Measurements from ENCODE around the gene CEBPG. TPM values are rescaled to one million over a fixed set of nuclear protein-coding genes. Genes with fewer than 3 reads are reported as not detected.

Gene CEBPG
- total RNA-seq, 1 experiment from 2014 or later, result 51.1 TPM

DNA sequence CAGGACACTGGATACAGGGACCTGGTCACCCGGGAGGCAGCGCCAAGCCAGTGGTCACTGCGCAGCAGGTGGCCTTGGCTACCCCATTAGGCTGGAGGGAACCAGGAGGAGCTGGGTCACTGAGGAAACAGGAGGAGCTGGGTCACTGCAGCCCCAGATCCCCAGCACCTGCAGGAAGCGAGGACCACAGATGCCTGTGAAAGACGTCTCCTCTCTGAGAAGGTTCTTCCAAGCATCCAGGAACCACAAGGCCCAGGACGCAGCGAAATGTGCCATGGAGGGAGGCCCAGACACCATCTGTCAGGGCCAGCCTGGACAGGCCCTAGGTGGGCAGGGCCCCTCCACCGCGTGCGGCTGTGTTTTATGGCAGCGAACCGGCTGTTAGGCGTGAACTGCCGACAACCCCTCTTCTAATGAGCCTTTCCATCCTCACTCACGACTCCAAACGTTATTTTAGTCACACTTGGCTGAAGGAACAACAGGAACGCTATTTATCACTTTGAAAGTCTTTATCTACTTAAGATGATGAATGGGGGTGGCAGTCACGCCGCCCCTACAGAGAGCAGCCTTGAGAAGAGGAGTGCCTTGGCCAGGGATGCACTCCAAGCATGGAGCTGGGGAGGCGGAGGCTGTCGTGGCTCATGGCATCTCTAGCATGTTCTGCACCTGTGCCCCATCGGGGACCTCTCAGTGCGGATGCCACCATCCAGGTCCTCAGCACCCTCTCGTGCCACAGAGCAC is 53.3 kb downstream of the CEBPG start (continued):
- TF ChIP-seq, protein P1, sequence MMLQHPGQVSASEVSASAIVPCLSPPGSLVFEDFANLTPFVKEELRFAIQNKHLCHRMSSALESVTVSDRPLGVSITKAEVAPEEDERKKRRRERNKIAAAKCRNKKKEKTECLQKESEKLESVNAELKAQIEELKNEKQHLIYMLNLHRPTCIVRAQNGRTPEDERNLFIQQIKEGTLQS (IDR thresholded peaks at IDR 0.05), result no peak
- TF ChIP-seq, protein P2, sequence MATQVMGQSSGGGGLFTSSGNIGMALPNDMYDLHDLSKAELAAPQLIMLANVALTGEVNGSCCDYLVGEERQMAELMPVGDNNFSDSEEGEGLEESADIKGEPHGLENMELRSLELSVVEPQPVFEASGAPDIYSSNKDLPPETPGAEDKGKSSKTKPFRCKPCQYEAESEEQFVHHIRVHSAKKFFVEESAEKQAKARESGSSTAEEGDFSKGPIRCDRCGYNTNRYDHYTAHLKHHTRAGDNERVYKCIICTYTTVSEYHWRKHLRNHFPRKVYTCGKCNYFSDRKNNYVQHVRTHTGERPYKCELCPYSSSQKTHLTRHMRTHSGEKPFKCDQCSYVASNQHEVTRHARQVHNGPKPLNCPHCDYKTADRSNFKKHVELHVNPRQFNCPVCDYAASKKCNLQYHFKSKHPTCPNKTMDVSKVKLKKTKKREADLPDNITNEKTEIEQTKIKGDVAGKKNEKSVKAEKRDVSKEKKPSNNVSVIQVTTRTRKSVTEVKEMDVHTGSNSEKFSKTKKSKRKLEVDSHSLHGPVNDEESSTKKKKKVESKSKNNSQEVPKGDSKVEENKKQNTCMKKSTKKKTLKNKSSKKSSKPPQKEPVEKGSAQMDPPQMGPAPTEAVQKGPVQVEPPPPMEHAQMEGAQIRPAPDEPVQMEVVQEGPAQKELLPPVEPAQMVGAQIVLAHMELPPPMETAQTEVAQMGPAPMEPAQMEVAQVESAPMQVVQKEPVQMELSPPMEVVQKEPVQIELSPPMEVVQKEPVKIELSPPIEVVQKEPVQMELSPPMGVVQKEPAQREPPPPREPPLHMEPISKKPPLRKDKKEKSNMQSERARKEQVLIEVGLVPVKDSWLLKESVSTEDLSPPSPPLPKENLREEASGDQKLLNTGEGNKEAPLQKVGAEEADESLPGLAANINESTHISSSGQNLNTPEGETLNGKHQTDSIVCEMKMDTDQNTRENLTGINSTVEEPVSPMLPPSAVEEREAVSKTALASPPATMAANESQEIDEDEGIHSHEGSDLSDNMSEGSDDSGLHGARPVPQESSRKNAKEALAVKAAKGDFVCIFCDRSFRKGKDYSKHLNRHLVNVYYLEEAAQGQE (IDR thresholded peaks at IDR 0.05; ENCODE audit: low read depth), result no peak

DNA sequence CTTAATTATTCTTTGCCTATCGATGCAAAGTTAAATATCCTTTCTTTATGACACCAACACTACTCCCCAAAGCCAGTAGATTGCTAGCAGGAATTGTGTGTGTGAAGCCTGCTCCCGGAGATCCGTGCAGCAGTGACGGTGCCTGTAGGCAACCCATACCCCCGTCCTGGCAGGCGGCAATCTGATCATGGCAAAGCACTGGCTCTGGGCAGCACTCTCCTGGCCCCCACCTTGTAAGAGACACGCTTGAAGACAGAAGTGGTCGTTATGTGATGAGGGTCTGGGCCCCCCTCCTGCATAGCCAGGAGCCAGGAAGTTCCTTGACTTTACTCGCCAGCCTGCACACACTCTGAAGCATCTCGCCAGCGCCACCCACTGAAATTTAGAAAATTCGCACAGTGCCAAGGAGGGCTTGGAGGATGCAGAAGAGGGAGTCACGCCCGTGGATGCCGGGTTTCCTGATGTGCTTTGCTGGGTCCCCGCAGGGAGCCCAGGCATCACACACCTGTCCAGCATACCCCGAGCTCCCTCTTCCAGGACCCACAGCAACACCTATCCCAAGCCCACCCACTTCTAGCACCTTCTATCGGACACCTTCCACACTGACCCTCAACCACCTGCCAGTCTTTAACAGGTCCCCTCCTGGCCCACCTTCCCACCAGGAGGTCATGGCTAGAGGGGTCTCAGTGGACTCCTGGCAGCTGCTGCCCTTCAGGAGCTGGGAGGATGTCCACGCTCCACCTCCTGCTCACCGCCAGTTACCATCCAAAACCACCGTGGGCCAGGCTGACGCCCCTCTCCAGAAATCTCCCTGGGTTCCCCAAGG is 54.5 kb downstream of the CEBPG start:
- H3K9me3 ChIP-seq (ENCODE audit: control insufficient read depth in 1 of 2, insufficient read depth in 1 of 2, low read depth in 1 of 2, low read length in 2 of 2), result no peaks in the 10 kb centered on the region
- H3K4me1 ChIP-seq (ENCODE audit: control insufficient read depth in 1 of 2, insufficient read depth in 2 of 2, low read length in 2 of 2), result no peaks in the 10 kb centered on the region
- no peaks in the 10 kb centered on the region for H4K20me1 ChIP-seq (ENCODE audit: insufficient read depth)
- RAD21 ChIA-PET (ENCODE audit: low non-redundant PET in 1 of 2, low total read pairs in 2 of 2, uncharacterized antibody in 2 of 2, unreplicated experiment in 2 of 2), result no interaction called here
- H3K9me2 ChIP-seq (ENCODE audit: insufficient read depth), result no peaks in the 10 kb centered on the region
- DNase-seq (ENCODE audit: low read depth, low spot score) (no peak), ATAC-seq (no peak)
- CTCF ChIA-PET, result interaction anchor here (1.7 kb wide), 1 partner anchor 12 kb away, joined by 5 read pairs; no protein-coding TSS in a partner anchor
- no peak overlapping the region for H3K4me2 ChIP-seq (ENCODE audit: low read length)
- BruUV-seq (replicated peaks), result no TSS peak
- H3K79me2 ChIP-seq (ENCODE audit: insufficient read depth, low read length), result no peaks in the 10 kb centered on the region
- H3K36me3 ChIP-seq (ENCODE audit: control insufficient read depth in 1 of 2, insufficient read depth in 2 of 2, low read length in 2 of 2), result no peaks in the 10 kb centered on the region
- intact Hi-C loops (cut with micrococcal nuclease), result no loop called here
- no peak overlapping the region for H3K9ac ChIP-seq (ENCODE audit: low read length)
- no peak overlapping the region for H2AFZ ChIP-seq (ENCODE audit: low read depth, low read length, poor library complexity, severe bottlenecking)
- POLR2A ChIA-PET, result no interaction called here
- H3K4me3 ChIP-seq (replicated peaks in 1 of 2; ENCODE audit: low read depth in 1 of 2, low read length in 2 of 2), result no peak overlapping the region
- H3K27me3 ChIP-seq (ENCODE audit: insufficient read depth, low read length), result no peaks in the 10 kb centered on the region
- no peak overlapping the region for H3K27ac ChIP-seq (ENCODE audit: low read depth, low read length)
- TF ChIP-seq CBX3 (IDR thresholded peaks at IDR 0.05; ENCODE audit: low read depth) (no peak), EGR1 (IDR thresholded peaks at IDR 0.05; ENCODE audit: low read depth) (no peak), EZH2phosphoT487 (IDR thresholded peaks at IDR 0.05; ENCODE audit: borderline replicate concordance) (no peak), TCF7L2 (IDR thresholded peaks at IDR 0.05; ENCODE audit: borderline replicate concordance, extremely low read depth, insufficient read depth, insufficient read length) (no peak), RAD21 (IDR thresholded peaks at IDR 0.05; ENCODE audit: low read depth) (no peak), EZH2 (IDR thresholded peaks at IDR 0.05) (no peak), FOSL1 (IDR thresholded peaks at IDR 0.05; ENCODE audit: low read depth) (no peak), SIN3A (IDR thresholded peaks at IDR 0.05; ENCODE audit: low read depth) (no peak), ELF1 (IDR thresholded peaks at IDR 0.05; ENCODE audit: borderline replicate concordance, low read depth) (no peak), POLR2A (IDR thresholded peaks at IDR 0.05; ENCODE audit: borderline replicate concordance, extremely low read depth, insufficient read depth, insufficient read length) (no peak), ZFX (IDR thresholded peaks at IDR 0.05) (no peak), SRF (IDR thresholded peaks at IDR 0.05; ENCODE audit: low read depth) (no peak)
- TF ChIP-seq, protein P3, sequence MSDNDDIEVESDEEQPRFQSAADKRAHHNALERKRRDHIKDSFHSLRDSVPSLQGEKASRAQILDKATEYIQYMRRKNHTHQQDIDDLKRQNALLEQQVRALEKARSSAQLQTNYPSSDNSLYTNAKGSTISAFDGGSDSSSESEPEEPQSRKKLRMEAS (IDR thresholded peaks at IDR 0.05), result no peak
- TF ChIP-seq, protein P4, sequence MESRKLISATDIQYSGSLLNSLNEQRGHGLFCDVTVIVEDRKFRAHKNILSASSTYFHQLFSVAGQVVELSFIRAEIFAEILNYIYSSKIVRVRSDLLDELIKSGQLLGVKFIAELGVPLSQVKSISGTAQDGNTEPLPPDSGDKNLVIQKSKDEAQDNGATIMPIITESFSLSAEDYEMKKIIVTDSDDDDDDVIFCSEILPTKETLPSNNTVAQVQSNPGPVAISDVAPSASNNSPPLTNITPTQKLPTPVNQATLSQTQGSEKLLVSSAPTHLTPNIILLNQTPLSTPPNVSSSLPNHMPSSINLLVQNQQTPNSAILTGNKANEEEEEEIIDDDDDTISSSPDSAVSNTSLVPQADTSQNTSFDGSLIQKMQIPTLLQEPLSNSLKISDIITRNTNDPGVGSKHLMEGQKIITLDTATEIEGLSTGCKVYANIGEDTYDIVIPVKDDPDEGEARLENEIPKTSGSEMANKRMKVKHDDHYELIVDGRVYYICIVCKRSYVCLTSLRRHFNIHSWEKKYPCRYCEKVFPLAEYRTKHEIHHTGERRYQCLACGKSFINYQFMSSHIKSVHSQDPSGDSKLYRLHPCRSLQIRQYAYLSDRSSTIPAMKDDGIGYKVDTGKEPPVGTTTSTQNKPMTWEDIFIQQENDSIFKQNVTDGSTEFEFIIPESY (IDR thresholded peaks at IDR 0.05; ENCODE audit: extremely low read depth, insufficient replicate concordance, low read length), result no peak
- TF ChIP-seq, protein P1 (IDR thresholded peaks at IDR 0.05), result no peak
